Right lobe of liver (tissue), 4 donors: Measurements from ENCODE around the gene FILIP1L.

Source experiments
- POLR2A ChIP-seq: fragments of 450-650 bp; IDR thresholded peaks from one replicate; pipeline ENCODE4 v1.6.1; 2017; ENCODE audit warnings: antibody characterized with exemption, mild to moderate bottlenecking
- TF ChIP-seq, protein P1 (sequence below), 4 donors: fragments of 200-600 bp in 3 of 4; fragments of 450-650 bp in 1 of 4; IDR thresholded peaks; one replicate each; pipeline versions ENCODE4 v1.5.1 to v1.8.0; 2016 to 2022; ENCODE audit warnings: antibody characterized with exemption in 4 of 4, mild to moderate bottlenecking in 2 of 4
- donor health status: DM: no; HTN: no; CAD: no.
- donor health status: DM: no; HTN: no; CAD: no.
- donor health status: DM: no; HTN: yes; CAD: no.

DNA sequence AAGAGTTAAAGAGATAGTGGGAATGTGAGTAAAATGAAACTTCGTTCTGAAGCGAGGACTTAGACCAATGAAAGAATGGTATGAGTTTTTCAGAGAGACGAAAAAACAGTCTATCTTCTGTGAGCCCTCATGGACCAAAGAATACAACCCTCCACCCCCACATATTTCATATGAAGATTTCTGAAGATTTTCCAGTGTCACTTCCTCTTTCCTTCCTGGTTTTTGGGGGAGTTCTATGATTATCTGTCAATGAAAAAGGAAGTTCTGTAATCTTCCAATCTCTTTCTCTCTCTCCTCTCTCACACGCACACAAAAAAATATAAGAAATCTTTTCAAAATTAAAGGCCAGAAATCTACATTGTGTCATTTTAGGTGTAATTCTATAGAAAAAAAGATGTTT lies 269.0 kb downstream of the FILIP1L start:
- TF ChIP-seq, protein P1, sequence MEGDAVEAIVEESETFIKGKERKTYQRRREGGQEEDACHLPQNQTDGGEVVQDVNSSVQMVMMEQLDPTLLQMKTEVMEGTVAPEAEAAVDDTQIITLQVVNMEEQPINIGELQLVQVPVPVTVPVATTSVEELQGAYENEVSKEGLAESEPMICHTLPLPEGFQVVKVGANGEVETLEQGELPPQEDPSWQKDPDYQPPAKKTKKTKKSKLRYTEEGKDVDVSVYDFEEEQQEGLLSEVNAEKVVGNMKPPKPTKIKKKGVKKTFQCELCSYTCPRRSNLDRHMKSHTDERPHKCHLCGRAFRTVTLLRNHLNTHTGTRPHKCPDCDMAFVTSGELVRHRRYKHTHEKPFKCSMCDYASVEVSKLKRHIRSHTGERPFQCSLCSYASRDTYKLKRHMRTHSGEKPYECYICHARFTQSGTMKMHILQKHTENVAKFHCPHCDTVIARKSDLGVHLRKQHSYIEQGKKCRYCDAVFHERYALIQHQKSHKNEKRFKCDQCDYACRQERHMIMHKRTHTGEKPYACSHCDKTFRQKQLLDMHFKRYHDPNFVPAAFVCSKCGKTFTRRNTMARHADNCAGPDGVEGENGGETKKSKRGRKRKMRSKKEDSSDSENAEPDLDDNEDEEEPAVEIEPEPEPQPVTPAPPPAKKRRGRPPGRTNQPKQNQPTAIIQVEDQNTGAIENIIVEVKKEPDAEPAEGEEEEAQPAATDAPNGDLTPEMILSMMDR (IDR thresholded peaks at IDR 0.05): no peak
- TF ChIP-seq POLR2A: no peak
